ENCODE measurements around the gene PTPRE.

The PTPRE gene

GRCh38 chr10:128048819-128049210 lies 141.9 kb downstream of the PTPRE start:
- Histone ChIP-seq H3K4me3 (ENCODE audit: low read depth, low read length) (no peak overlapping the region), H3K27me3 (replicated peaks) (no peaks in the 10 kb centered on the region), H3K27ac (no peak overlapping the region), H3K36me3 (replicated peaks) (peaks cover 24% of the 10 kb centered on the region)
- in situ Hi-C loops (cut with HindIII; ENCODE audit: low pct_ligation_motif_present, low sequenced_read_pairs): no loop called here
- TF ChIP-seq CTCF (IDR thresholded peaks at IDR 0.05; ENCODE audit: low read depth, low read length, missing control alignments): no peak
- no peak for DNase-seq

- DNase-seq: no peak
- Histone ChIP-seq H3K4me3 (ENCODE audit: low read depth, low read length) (no peak overlapping the region), H3K27me3 (replicated peaks) (no peaks in the 10 kb centered on the region), H3K27ac (no peak overlapping the region), H3K36me3 (replicated peaks) (peaks cover 24% of the 10 kb centered on the region)
- in situ Hi-C loops (cut with HindIII; ENCODE audit: low pct_ligation_motif_present, low sequenced_read_pairs): no loop called here
- TF ChIP-seq CTCF (IDR thresholded peaks at IDR 0.05; ENCODE audit: low read depth, low read length, missing control alignments): no peak
Measured at GRCh38 chr10:128049226-128050120, 142.6 kb downstream of the PTPRE start.

- H3K4me3 ChIP-seq (ENCODE audit: low read depth, low read length): no peak overlapping the region
- DNase-seq: no peak
- no peaks in the 10 kb centered on the region for H3K27me3 ChIP-seq (replicated peaks)
- no peak for TF ChIP-seq CTCF (IDR thresholded peaks at IDR 0.05; ENCODE audit: low read depth, low read length, missing control alignments)
- H3K27ac ChIP-seq: no peak overlapping the region
- in situ Hi-C loops (cut with HindIII; ENCODE audit: low pct_ligation_motif_present, low sequenced_read_pairs): no loop called here
- H3K36me3 ChIP-seq (replicated peaks): peaks cover 24% of the 10 kb centered on the region
Measured at GRCh38 chr10:128050121-128050516, 143.2 kb downstream of the PTPRE start.

- Histone ChIP-seq H3K36me3 (replicated peaks) (peaks cover 31% of the 10 kb centered on the region), H3K27ac (no peak overlapping the region), H3K4me3 (ENCODE audit: low read depth, low read length) (no peak overlapping the region), H3K27me3 (replicated peaks) (no peaks in the 10 kb centered on the region)
- no peak for DNase-seq
- in situ Hi-C loops (cut with HindIII; ENCODE audit: low pct_ligation_motif_present, low sequenced_read_pairs): no loop called here
- TF ChIP-seq CTCF (IDR thresholded peaks at IDR 0.05; ENCODE audit: low read depth, low read length, missing control alignments): no peak
Measured at GRCh38 chr10:128050936-128051335, 144.0 kb downstream of the PTPRE start.

- Histone ChIP-seq H3K36me3 (replicated peaks) (peaks cover 34% of the 10 kb centered on the region), H3K27ac (no peak overlapping the region), H3K27me3 (replicated peaks) (no peaks in the 10 kb centered on the region), H3K4me3 (ENCODE audit: low read depth, low read length) (no peak overlapping the region)
- in situ Hi-C loops (cut with HindIII; ENCODE audit: low pct_ligation_motif_present, low sequenced_read_pairs): no loop called here
- no peak for TF ChIP-seq CTCF (IDR thresholded peaks at IDR 0.05; ENCODE audit: low read depth, low read length, missing control alignments)
- no peak for DNase-seq
Measured at GRCh38 chr10:128051548-128051947, 144.6 kb downstream of the PTPRE start.

Data from brain microvascular endothelial cell (primary cell).